ENCODE measurements around the gene SUSD4. TPM values are rescaled to one million over a fixed set of nuclear protein-coding genes. Genes with fewer than 3 reads are reported as not detected.
A peak's percentile ranks its signal among the peaks of the same experiment; 100 is the strongest.

Gene SUSD4
- total RNA-seq, 2 donors from 2014 or later: 8.8 to 32.6 TPM

- no peaks in the 10 kb centered on the region for H3K27me3 Mint-ChIP-seq
- DNase-seq: no peak
- no peak overlapping the region for H3K4me3 Mint-ChIP-seq
- no peak for ATAC-seq
- H3K36me3 Mint-ChIP-seq (ENCODE audit: low read depth): no peaks in the 10 kb centered on the region
- peak overlapping the region; percentile 1 for H3K27ac Mint-ChIP-seq
- no peaks in the 10 kb centered on the region for H3K9me3 ChIP-seq (ENCODE audit: control insufficient read depth, low read length, poor library complexity, severe bottlenecking)
- peaks cover 4% of the 10 kb centered on the region for H3K4me1 Mint-ChIP-seq
Observed at GRCh38 chr1:223316082-223316481, 47.9 kb downstream of the SUSD4 start.

- DNase-seq (no peak), ATAC-seq (no peak)
- peaks cover 4% of the 10 kb centered on the region for H3K4me1 Mint-ChIP-seq
- peak overlapping the region; percentile 1 for H3K27ac Mint-ChIP-seq
- H3K27me3 Mint-ChIP-seq: no peaks in the 10 kb centered on the region
- H3K36me3 Mint-ChIP-seq (ENCODE audit: low read depth): no peaks in the 10 kb centered on the region
- no peaks in the 10 kb centered on the region for H3K9me3 ChIP-seq (ENCODE audit: control insufficient read depth, low read length, poor library complexity, severe bottlenecking)
- H3K4me3 Mint-ChIP-seq: no peak overlapping the region
Observed at GRCh38 chr1:223315665-223316064, 48.3 kb downstream of the SUSD4 start.

GRCh38 chr1:223313415-223313754 lies 50.6 kb downstream of the SUSD4 start:
- no peak overlapping the region for H3K4me3 Mint-ChIP-seq
- no peak for ATAC-seq

GRCh38 chr1:223312705-223313414 lies 51.1 kb downstream of the SUSD4 start:
- no peak for DNase-seq
- no peaks in the 10 kb centered on the region for H3K36me3 Mint-ChIP-seq (ENCODE audit: low read depth)

More at GRCh38 chr1:223313415-223313754, 50.6 kb downstream of the SUSD4 start:
- Mint-ChIP-seq H3K27me3 (no peaks in the 10 kb centered on the region), H3K36me3 (ENCODE audit: low read depth) (no peaks in the 10 kb centered on the region), H3K27ac (no peak overlapping the region), H3K4me1 (peaks cover 8% of the 10 kb centered on the region)
- no peak for DNase-seq
- no peaks in the 10 kb centered on the region for H3K9me3 ChIP-seq (ENCODE audit: control insufficient read depth, low read length, poor library complexity, severe bottlenecking)

GRCh38 chr1:223312273-223312672 lies 51.7 kb downstream of the SUSD4 start:
- H3K9me3 ChIP-seq (ENCODE audit: control insufficient read depth, low read length, poor library complexity, severe bottlenecking): no peaks in the 10 kb centered on the region
- H3K4me1 Mint-ChIP-seq: peaks cover 14% of the 10 kb centered on the region
- H3K4me3 Mint-ChIP-seq: no peak overlapping the region
- H3K27me3 Mint-ChIP-seq: no peaks in the 10 kb centered on the region
- H3K27ac Mint-ChIP-seq: no peak overlapping the region
- DNase-seq (no peak), ATAC-seq (no peak)
- no peaks in the 10 kb centered on the region for H3K36me3 Mint-ChIP-seq (ENCODE audit: low read depth)

More at GRCh38 chr1:223312705-223313414, 51.1 kb downstream of the SUSD4 start:
- Mint-ChIP-seq H3K27ac (no peak overlapping the region), H3K27me3 (no peaks in the 10 kb centered on the region), H3K4me1 (peaks cover 12% of the 10 kb centered on the region), H3K4me3 (no peak overlapping the region)
- H3K9me3 ChIP-seq (ENCODE audit: control insufficient read depth, low read length, poor library complexity, severe bottlenecking): no peaks in the 10 kb centered on the region
- ATAC-seq: no peak

GRCh38 chr1:223311826-223312225 lies 52.1 kb downstream of the SUSD4 start:
- ATAC-seq (no peak), DNase-seq (no peak)
- no peaks in the 10 kb centered on the region for H3K27me3 Mint-ChIP-seq
- H3K36me3 Mint-ChIP-seq (ENCODE audit: low read depth): no peaks in the 10 kb centered on the region
- no peak overlapping the region for H3K27ac Mint-ChIP-seq
- H3K9me3 ChIP-seq (ENCODE audit: control insufficient read depth, low read length, poor library complexity, severe bottlenecking): no peaks in the 10 kb centered on the region
- H3K4me3 Mint-ChIP-seq: no peak overlapping the region
- H3K4me1 Mint-ChIP-seq: peaks cover 15% of the 10 kb centered on the region

GRCh38 chr1:223308136-223308535 lies 55.8 kb downstream of the SUSD4 start:
- no peaks in the 10 kb centered on the region for H3K9me3 ChIP-seq (ENCODE audit: control insufficient read depth, low read length, poor library complexity, severe bottlenecking)
- H3K36me3 Mint-ChIP-seq (ENCODE audit: low read depth): no peaks in the 10 kb centered on the region
- ATAC-seq (no peak), DNase-seq (no peak)
- H3K27me3 Mint-ChIP-seq: no peaks in the 10 kb centered on the region
- H3K4me3 Mint-ChIP-seq: no peak overlapping the region
- H3K4me1 Mint-ChIP-seq: peaks cover 11% of the 10 kb centered on the region
- no peak overlapping the region for H3K27ac Mint-ChIP-seq

GRCh38 chr1:223307544-223307943 lies 56.4 kb downstream of the SUSD4 start:
- Mint-ChIP-seq H3K27me3 (no peaks in the 10 kb centered on the region), H3K4me3 (no peak overlapping the region), H3K4me1 (peaks cover 11% of the 10 kb centered on the region), H3K36me3 (ENCODE audit: low read depth) (no peaks in the 10 kb centered on the region), H3K27ac (no peak overlapping the region)
- ATAC-seq (no peak), DNase-seq (no peak)
- H3K9me3 ChIP-seq (ENCODE audit: control insufficient read depth, low read length, poor library complexity, severe bottlenecking): no peaks in the 10 kb centered on the region

- H3K27me3 Mint-ChIP-seq: no peaks in the 10 kb centered on the region
- H3K36me3 Mint-ChIP-seq (ENCODE audit: low read depth): no peaks in the 10 kb centered on the region
- DNase-seq: no peak
- H3K27ac Mint-ChIP-seq: peak overlapping the region; percentile 6
- H3K9me3 ChIP-seq (ENCODE audit: control insufficient read depth, low read length, poor library complexity, severe bottlenecking): no peaks in the 10 kb centered on the region
- ATAC-seq: no peak
- no peak overlapping the region for H3K4me3 Mint-ChIP-seq
- H3K4me1 Mint-ChIP-seq: peaks cover 28% of the 10 kb centered on the region
Observed at GRCh38 chr1:223304931-223305330, 59.0 kb downstream of the SUSD4 start.

GRCh38 chr1:223301371-223301770 lies 62.6 kb downstream of the SUSD4 start:
- H3K9me3 ChIP-seq (ENCODE audit: control insufficient read depth, low read length, poor library complexity, severe bottlenecking): no peaks in the 10 kb centered on the region
- Mint-ChIP-seq H3K4me3 (peak overlapping the region; percentile 19), H3K27ac (peak overlapping the region; percentile 35), H3K36me3 (ENCODE audit: low read depth) (no peaks in the 10 kb centered on the region), H3K4me1 (peaks cover 19% of the 10 kb centered on the region), H3K27me3 (no peaks in the 10 kb centered on the region)
- ATAC-seq (peak; percentile 95), DNase-seq (no peak)

- no peak for DNase-seq
- Mint-ChIP-seq H3K4me3 (no peak overlapping the region), H3K27me3 (no peaks in the 10 kb centered on the region), H3K36me3 (ENCODE audit: low read depth) (no peaks in the 10 kb centered on the region), H3K4me1 (peaks cover 19% of the 10 kb centered on the region), H3K27ac (peak overlapping the region; percentile 22)
- no peak for ATAC-seq
- H3K9me3 ChIP-seq (ENCODE audit: control insufficient read depth, low read length, poor library complexity, severe bottlenecking): no peaks in the 10 kb centered on the region
Observed at GRCh38 chr1:223299553-223299952, 64.4 kb downstream of the SUSD4 start.

- H3K4me3 Mint-ChIP-seq: no peak overlapping the region
- ATAC-seq (no peak), DNase-seq (no peak)
- no peak overlapping the region for H3K27ac Mint-ChIP-seq
- H3K4me1 Mint-ChIP-seq: peaks cover 19% of the 10 kb centered on the region
- no peaks in the 10 kb centered on the region for H3K9me3 ChIP-seq (ENCODE audit: control insufficient read depth, low read length, poor library complexity, severe bottlenecking)
- no peaks in the 10 kb centered on the region for H3K27me3 Mint-ChIP-seq
- no peaks in the 10 kb centered on the region for H3K36me3 Mint-ChIP-seq (ENCODE audit: low read depth)
Observed at GRCh38 chr1:223298701-223299100, 65.3 kb downstream of the SUSD4 start.

- no peak for DNase-seq
- no peak for ATAC-seq
- Mint-ChIP-seq H3K27me3 (no peaks in the 10 kb centered on the region), H3K27ac (no peak overlapping the region), H3K4me3 (no peak overlapping the region), H3K36me3 (ENCODE audit: low read depth) (peaks cover under 1% of the 10 kb centered on the region), H3K4me1 (peaks cover 22% of the 10 kb centered on the region)
- no peaks in the 10 kb centered on the region for H3K9me3 ChIP-seq (ENCODE audit: control insufficient read depth, low read length, poor library complexity, severe bottlenecking)
Observed at GRCh38 chr1:223297800-223298199, 66.2 kb downstream of the SUSD4 start.

- no peak overlapping the region for H3K27ac Mint-ChIP-seq
- peaks cover 3% of the 10 kb centered on the region for H3K36me3 Mint-ChIP-seq (ENCODE audit: low read depth)
- H3K27me3 Mint-ChIP-seq: no peaks in the 10 kb centered on the region
- DNase-seq: no peak
- no peaks in the 10 kb centered on the region for H3K9me3 ChIP-seq (ENCODE audit: control insufficient read depth, low read length, poor library complexity, severe bottlenecking)
- H3K4me3 Mint-ChIP-seq: no peak overlapping the region
- ATAC-seq: no peak
- H3K4me1 Mint-ChIP-seq: peaks cover 13% of the 10 kb centered on the region
Observed at GRCh38 chr1:223291796-223292195, 72.2 kb downstream of the SUSD4 start.
